GM18867 (cell line): Measurements from ENCODE around the gene MINK1.
A peak's percentile ranks its signal among the peaks of the same experiment; 100 is the strongest.

Source experiments
- ATAC-seq: cut with Tn5 transposase; IDR thresholded peaks from one replicate; pipeline ENCODE4 v1.9.1; 2021; ENCODE audit warnings: mild to moderate bottlenecking, moderate library complexity; ENCODE audit not compliant: unreplicated experiment

The MINK1 gene

GRCh38 chr17:4810696-4811290 is 22.3 kb upstream of the MINK1 start:
- no peak for ATAC-seq

- ATAC-seq: no peak
Measured at GRCh38 chr17:4811471-4811870, 21.7 kb upstream of the MINK1 start.

- no peak for ATAC-seq
Measured at GRCh38 chr17:4812690-4813089, 20.4 kb upstream of the MINK1 start.

GRCh38 chr17:4815043-4815675 is 18.0 kb upstream of the MINK1 start:
- no peak for ATAC-seq

GRCh38 chr17:4816826-4817225 is 16.3 kb upstream of the MINK1 start:
- no peak for ATAC-seq

GRCh38 chr17:4818276-4818675 is 14.9 kb upstream of the MINK1 start:
- no peak for ATAC-seq

GRCh38 chr17:4822835-4823234 is 10.3 kb upstream of the MINK1 start:
- ATAC-seq: no peak

GRCh38 chr17:4823373-4824089 is 9.6 kb upstream of the MINK1 start:
- no peak for ATAC-seq

GRCh38 chr17:4827399-4827798 is 5.7 kb upstream of the MINK1 start:
- no peak for ATAC-seq

GRCh38 chr17:4832829-4833177 is 337 bp upstream of the MINK1 start:
- peak; percentile 7 for ATAC-seq

- no peak for ATAC-seq
Measured at GRCh38 chr17:4833941-4834680, 971 bp downstream of the MINK1 start.

GRCh38 chr17:4834681-4835020 is 1.5 kb downstream of the MINK1 start:
- no peak for ATAC-seq

GRCh38 chr17:4836221-4836620 is 3.1 kb downstream of the MINK1 start:
- ATAC-seq: no peak

- ATAC-seq: no peak
Measured at GRCh38 chr17:4837471-4838308, 4.5 kb downstream of the MINK1 start.

- ATAC-seq: no peak
Measured at GRCh38 chr17:4838309-4838785, 5.2 kb downstream of the MINK1 start.

GRCh38 chr17:4839221-4839620 is 6.1 kb downstream of the MINK1 start:
- ATAC-seq: no peak

GRCh38 chr17:4839965-4840892 is 7.1 kb downstream of the MINK1 start:
- ATAC-seq: no peak

GRCh38 chr17:4840893-4841242 is 7.7 kb downstream of the MINK1 start:
- ATAC-seq: no peak

- ATAC-seq: no peak
Measured at GRCh38 chr17:4842376-4842775, 9.2 kb downstream of the MINK1 start.
